ENCODE measurements around the gene EFCAB14. TPM values are rescaled to one million over a fixed set of nuclear protein-coding genes. Genes with fewer than 3 reads are reported as not detected.

The EFCAB14 gene
- total and polyA plus RNA-seq, 11 donors = 10.7 to 91.9 (median 62.3) TPM

DNA sequence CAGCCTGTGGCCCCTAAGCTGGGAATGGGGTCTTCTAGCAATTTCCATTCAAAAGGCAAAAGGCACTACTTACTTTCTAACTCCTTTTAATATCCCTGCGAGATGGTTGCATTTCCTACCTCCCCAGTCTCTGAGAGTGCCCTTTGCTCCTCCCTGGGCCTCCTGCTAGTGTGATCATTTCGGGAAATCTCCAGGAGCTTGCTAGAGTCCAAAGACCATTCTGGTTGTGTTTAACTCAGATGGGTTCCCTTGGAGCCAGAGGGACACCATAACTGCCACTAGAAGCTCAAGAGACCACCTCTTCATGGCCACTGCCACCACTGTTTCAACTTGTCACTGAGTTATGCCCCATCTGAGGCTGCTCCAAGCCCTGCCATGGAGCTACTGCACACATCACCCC, 45.5 kb upstream of the EFCAB14 start:
- peaks cover 0 to 12% (median 0%) of the 10 kb centered on the region in 12 donors for H3K9me3 ChIP-seq
- no peaks in the 10 kb centered on the region for H3K4me1 ChIP-seq
- intact Hi-C loops (cut with DNase I) = no loop called here
- peaks cover 0 to 6% (median 0%) of the 10 kb centered on the region in 9 donors for H3K27me3 ChIP-seq
- H3K4me3 ChIP-seq = no peak overlapping the region
- no peak overlapping the region for H3K27ac ChIP-seq
- no peak for TF ChIP-seq POLR2A (IDR thresholded peaks at IDR 0.05)
- TF ChIP-seq, protein P1, sequence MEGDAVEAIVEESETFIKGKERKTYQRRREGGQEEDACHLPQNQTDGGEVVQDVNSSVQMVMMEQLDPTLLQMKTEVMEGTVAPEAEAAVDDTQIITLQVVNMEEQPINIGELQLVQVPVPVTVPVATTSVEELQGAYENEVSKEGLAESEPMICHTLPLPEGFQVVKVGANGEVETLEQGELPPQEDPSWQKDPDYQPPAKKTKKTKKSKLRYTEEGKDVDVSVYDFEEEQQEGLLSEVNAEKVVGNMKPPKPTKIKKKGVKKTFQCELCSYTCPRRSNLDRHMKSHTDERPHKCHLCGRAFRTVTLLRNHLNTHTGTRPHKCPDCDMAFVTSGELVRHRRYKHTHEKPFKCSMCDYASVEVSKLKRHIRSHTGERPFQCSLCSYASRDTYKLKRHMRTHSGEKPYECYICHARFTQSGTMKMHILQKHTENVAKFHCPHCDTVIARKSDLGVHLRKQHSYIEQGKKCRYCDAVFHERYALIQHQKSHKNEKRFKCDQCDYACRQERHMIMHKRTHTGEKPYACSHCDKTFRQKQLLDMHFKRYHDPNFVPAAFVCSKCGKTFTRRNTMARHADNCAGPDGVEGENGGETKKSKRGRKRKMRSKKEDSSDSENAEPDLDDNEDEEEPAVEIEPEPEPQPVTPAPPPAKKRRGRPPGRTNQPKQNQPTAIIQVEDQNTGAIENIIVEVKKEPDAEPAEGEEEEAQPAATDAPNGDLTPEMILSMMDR (IDR thresholded peaks at IDR 0.05) = no peak
- ATAC-seq (no peak), DNase-seq (no peak)
- H3K36me3 ChIP-seq = no peaks in the 10 kb centered on the region
- 69 to 93% (median 79%) methylated on average over 2 of the region's 2 CpGs for WGBS, 4 donors

GRCh38 chr1:46761740-46762139, 42.8 kb upstream of the EFCAB14 start:
- Histone ChIP-seq H3K27ac (no peak overlapping the region), H3K4me3 (no peak overlapping the region), H3K4me1 (no peaks in the 10 kb centered on the region), H3K9me3 (peaks cover 0 to 7% (median 0%) of the 10 kb centered on the region in 12 donors), H3K36me3 (no peaks in the 10 kb centered on the region), H3K27me3 (peaks cover 0 to 6% (median 0%) of the 10 kb centered on the region in 9 donors)
- no peak for ATAC-seq
- intact Hi-C loops (cut with DNase I) = no loop called here
- TF ChIP-seq, protein P1 (IDR thresholded peaks at IDR 0.05) = no peak
- no peak for TF ChIP-seq POLR2A (IDR thresholded peaks at IDR 0.05)
- DNase-seq = no peak

DNA sequence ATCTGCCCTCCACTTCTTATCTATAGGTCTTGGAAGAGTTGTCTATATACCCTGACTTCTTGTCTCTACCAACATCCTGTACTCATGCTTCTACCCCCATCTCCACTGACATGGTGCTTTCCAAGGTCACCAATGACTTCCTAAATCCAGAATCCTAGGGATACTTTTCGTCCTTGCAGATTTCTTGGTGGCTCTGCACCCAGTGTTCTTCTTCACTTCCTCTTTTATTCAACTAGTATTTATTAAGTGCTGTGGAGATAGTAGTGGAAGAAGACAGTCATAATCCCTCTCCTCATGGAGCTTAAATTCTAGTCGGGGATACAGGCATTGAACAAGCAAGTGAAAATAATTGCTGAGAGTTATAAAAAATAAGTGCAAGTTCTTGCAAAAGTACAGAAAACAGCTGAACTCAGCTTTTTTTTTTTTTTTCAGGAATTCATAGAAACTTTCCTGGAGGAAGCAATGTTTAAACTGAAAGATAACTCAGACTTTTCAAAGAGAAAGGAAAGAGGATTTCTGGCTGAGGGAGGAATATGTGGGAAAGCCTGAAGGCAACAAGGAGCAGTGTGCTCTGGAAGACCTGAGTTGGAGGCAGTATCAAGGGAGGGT, 41.7 kb upstream of the EFCAB14 start:
- ATAC-seq (no peak), DNase-seq (no peak)
- WGBS, 4 donors = 75 to 80% (median 78%) methylated on average over 2 of the region's 2 CpGs
- Histone ChIP-seq H3K36me3 (no peaks in the 10 kb centered on the region), H3K9me3 (peaks cover 0 to 7% (median 0%) of the 10 kb centered on the region in 12 donors), H3K4me1 (no peaks in the 10 kb centered on the region), H3K27ac (no peak overlapping the region), H3K27me3 (peaks cover 0 to 6% (median 0%) of the 10 kb centered on the region in 9 donors), H3K4me3 (no peak overlapping the region)
- TF ChIP-seq POLR2A (IDR thresholded peaks at IDR 0.05) = no peak
- TF ChIP-seq, protein P1 (IDR thresholded peaks at IDR 0.05) = no peak
- intact Hi-C loops (cut with DNase I) = no loop called here

DNA sequence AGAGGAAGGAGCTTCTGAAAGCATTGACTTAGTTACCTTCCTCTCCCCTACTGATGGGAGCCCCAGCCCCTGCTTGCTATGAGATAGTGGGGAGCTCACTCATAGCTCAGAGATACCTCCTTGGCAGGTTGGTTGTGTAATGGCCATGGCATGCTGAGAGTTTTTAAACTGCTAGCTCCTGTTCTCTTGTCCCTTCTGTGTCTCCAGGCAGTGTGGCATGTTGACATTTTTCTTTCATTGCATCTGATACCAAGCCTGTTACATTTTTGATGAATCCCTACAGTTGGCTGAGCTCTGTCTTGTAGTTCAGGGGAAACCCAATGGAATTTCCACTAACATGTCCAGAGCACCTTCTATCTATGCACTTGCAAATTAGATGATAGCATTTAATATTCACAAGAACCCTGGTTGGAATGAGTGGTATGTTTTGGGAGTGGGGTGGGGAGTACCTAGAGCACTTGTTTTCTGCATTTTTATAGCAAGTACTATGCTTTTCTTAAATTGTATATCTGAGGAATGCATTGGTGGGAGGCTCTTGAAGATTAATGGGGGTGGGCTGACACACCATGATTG, 39.1 kb upstream of the EFCAB14 start:
- DNase-seq = no peak
- Histone ChIP-seq H3K36me3 (no peaks in the 10 kb centered on the region), H3K27ac (no peak overlapping the region), H3K4me1 (no peaks in the 10 kb centered on the region), H3K27me3 (peaks cover 0 to 6% (median 0%) of the 10 kb centered on the region in 9 donors), H3K4me3 (no peak overlapping the region), H3K9me3 (peaks cover 0 to 7% (median 0%) of the 10 kb centered on the region in 12 donors)
- no peak for ATAC-seq
- intact Hi-C loops (cut with DNase I) = loop anchor here in 1 of 10 donors (10.0 kb wide), 1 partner anchor 107 kb away; no protein-coding TSS in a partner anchor
- TF ChIP-seq, protein P1 (IDR thresholded peaks at IDR 0.05) = no peak
- TF ChIP-seq POLR2A (IDR thresholded peaks at IDR 0.05) = no peak
